ENCODE measurements around the gene CHD2. TPM values are rescaled to one million over a fixed set of nuclear protein-coding genes. Genes with fewer than 3 reads are reported as not detected.

CHD2 gene
- total RNA-seq, 1 experiment from 2014 or later, result 101 TPM

- no peak for TF ChIP-seq CTCF (IDR thresholded peaks at IDR 0.05)
- no peak for TF ChIP-seq STAT6 (CRISPR knock-in tag; conservative IDR thresholded peaks at IDR 0.05; ENCODE audit: low read depth)
- TF ChIP-seq TEAD4 (CRISPR knock-in tag; IDR thresholded peaks at IDR 0.05), result no peak
These were observed 6.9 kb upstream of the CHD2 start (continued) for GRCh38 chr15:92893200-92893599.

DNA sequence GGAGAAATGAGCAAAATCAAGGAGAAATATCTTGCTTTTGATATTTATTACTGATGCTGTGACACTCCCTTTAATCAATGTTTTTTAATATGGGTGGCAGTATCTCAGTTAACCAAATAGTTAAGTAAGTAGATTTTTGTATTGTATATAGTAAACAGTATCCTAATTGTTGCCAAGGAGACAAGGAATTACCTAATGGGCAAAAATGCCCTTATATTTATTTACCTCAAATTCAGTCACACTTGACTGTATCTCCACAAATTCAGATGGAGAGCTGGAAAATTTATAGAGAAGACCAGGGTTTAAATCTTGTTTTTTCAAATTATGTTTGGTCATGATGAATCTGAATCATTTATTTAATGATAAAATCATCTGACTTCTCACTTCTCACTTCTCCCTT, 3.6 kb upstream of the CHD2 start:
- H3K4me3 Mint-ChIP-seq, result no peak overlapping the region
- H3K4me1 Mint-ChIP-seq, result peaks cover 3% of the 10 kb centered on the region; the same call in 1 of the 2 replicates
- ChIA-PET CTCF (interaction anchor here (1.0 to 1.4 kb wide), 2 partner anchors 21 to 99 kb away, joined by 3 to 4 read pairs; no protein-coding TSS in a partner anchor), POLR2A (interaction anchor here (4.6 kb wide), 1 partner anchor 15 kb away, joined by 15 read pairs; no protein-coding TSS in a partner anchor)
- DNase-seq (ENCODE audit: low spot score) (no peak), ATAC-seq (no peak)
- no peaks in the 10 kb centered on the region for H3K27me3 Mint-ChIP-seq (ENCODE audit: low read depth)
- TF ChIP-seq ZMAT4 (CRISPR knock-in tag; IDR thresholded peaks at IDR 0.05) (no peak), IRF1 (CRISPR knock-in tag; IDR thresholded peaks at IDR 0.05) (no peak), RORB (CRISPR knock-in tag; IDR thresholded peaks at IDR 0.05) (no peak)
- TF ChIP-seq, protein P1, sequence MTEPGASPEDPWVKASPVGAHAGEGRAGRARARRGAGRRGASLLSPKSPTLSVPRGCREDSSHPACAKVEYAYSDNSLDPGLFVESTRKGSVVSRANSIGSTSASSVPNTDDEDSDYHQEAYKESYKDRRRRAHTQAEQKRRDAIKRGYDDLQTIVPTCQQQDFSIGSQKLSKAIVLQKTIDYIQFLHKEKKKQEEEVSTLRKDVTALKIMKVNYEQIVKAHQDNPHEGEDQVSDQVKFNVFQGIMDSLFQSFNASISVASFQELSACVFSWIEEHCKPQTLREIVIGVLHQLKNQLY (CRISPR knock-in tag; IDR thresholded peaks at IDR 0.05), result no peak
- peak overlapping the region; percentile 73 for H3K27ac Mint-ChIP-seq
- H3K36me3 Mint-ChIP-seq, result peaks cover 77% of the 10 kb centered on the region
- H3K9me3 Mint-ChIP-seq, result peaks cover 8% of the 10 kb centered on the region

GRCh38 chr15:92897620-92898019, 2.5 kb upstream of the CHD2 start:
- no peak overlapping the region for H3K4me3 Mint-ChIP-seq
- H3K4me1 Mint-ChIP-seq, result peaks cover 3% of the 10 kb centered on the region
- H3K9me3 Mint-ChIP-seq, result peaks cover 8% of the 10 kb centered on the region
- DNase-seq (ENCODE audit: low spot score), result no peak
- H3K36me3 Mint-ChIP-seq, result peaks cover 70% of the 10 kb centered on the region
- POLR2A ChIA-PET, result interaction anchor here (0.7 to 4.6 kb wide), 2 partner anchors 14 to 16 kb away, joined by 9 to 15 read pairs; no protein-coding TSS in a partner anchor
- no peak for ATAC-seq
- no peaks in the 10 kb centered on the region for H3K27me3 Mint-ChIP-seq (ENCODE audit: low read depth)
- peak overlapping the region; percentile 74 for H3K27ac Mint-ChIP-seq
- CTCF ChIA-PET, result interaction anchor here (0.6 to 1.4 kb wide), 3 partner anchors 88 to 567 kb away, joined by 3 to 4 read pairs (median 4); no protein-coding TSS in a partner anchor
- no peak for TF ChIP-seq ETV6 (CRISPR knock-in tag; IDR thresholded peaks at IDR 0.05)
- TF ChIP-seq USF2 (CRISPR knock-in tag; IDR thresholded peaks at IDR 0.05), result no peak
- no peak for TF ChIP-seq ZNF138 (CRISPR knock-in tag; conservative IDR thresholded peaks at IDR 0.05)

DNA sequence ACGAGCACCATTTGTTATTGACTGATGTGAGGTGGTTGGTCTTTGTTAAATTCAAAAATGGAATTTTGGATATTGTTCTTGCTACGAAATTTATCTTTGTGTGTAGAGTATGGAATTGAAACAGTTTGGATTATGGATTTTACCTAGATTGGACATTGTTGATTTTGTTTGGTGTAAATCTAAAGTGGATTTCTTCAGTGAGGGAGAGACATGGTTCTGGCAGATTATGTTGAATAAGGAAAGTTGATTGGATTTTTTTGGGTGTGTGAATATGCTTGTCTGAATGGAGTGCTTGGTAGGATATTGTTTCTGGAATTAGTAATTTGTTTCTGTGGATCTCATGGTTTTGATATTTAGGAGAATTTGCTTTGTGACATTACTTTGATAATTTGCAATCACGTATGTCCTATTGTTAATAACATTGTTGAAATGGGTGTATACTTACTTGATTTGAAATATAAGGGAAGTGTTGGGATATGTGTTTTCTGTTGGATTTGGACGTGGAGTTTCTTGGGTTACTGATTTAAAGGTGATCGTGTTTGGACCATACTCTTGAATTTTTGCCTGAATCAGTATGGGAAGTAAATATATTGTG, 1.0 kb upstream of the CHD2 start:
- peaks cover 7% of the 10 kb centered on the region for H3K4me1 Mint-ChIP-seq
- TF ChIP-seq ZBTB21 (CRISPR knock-in tag; IDR thresholded peaks at IDR 0.05; ENCODE audit: borderline replicate concordance) (no peak), NFATC4 (CRISPR knock-in tag; IDR thresholded peaks at IDR 0.05) (peak; percentile 52; the same call in 1 of the 2 replicates)
- ChIA-PET POLR2A (interaction anchor here (1.0 to 5.2 kb wide), 5 partner anchors 10 to 95 kb away, joined by 3 to 226 read pairs (median 9); no protein-coding TSS in a partner anchor), CTCF (interaction anchor here (1.4 to 1.6 kb wide), 5 partner anchors 17 to 102 kb away, joined by 8 to 11 read pairs (median 9); no protein-coding TSS in a partner anchor)
- no peak for DNase-seq (ENCODE audit: low spot score)
- H3K9me3 Mint-ChIP-seq, result peaks cover 8% of the 10 kb centered on the region
- no peak for ATAC-seq
- peak overlapping the region; percentile 80 for H3K27ac Mint-ChIP-seq
- H3K27me3 Mint-ChIP-seq (ENCODE audit: low read depth), result no peaks in the 10 kb centered on the region
- no peak overlapping the region for H3K4me3 Mint-ChIP-seq
- H3K36me3 Mint-ChIP-seq, result peaks cover 62% of the 10 kb centered on the region

All from WTC11 (cell line).